ENCODE data around the gene SH2B2. TPM values are rescaled to one million over a fixed set of nuclear protein-coding genes. Genes with fewer than 3 reads are reported as not detected.

Gene SH2B2
- total and polyA plus RNA-seq, 2 experiments from 2014 or later, result 13.1 to 17.4 TPM

DNA sequence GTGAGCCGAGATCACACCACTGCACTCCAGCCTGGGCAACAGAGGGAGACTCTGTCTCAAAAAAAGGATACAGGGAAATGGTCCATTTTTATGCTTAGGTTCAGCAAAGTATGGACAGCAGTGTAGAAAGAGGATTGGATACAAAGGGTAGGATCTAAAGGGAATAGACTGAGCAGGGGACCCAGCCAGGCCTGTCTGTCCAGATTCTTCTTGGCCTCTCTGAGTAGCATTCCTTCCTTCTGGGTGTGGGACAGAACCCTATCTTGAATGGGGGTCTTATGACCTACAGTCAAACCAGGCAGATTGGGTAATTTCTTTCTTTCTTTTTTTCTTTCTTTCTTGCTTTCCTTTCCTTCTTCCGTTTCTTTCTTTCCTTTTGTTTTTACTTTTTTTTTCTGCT, 25.6 kb downstream of the SH2B2 start:
- H3K27me3 ChIP-seq, result no peaks in the 10 kb centered on the region
- no peak overlapping the region for H3K27ac ChIP-seq
- DNase-seq (ENCODE audit: low read depth in 1 of 2, low spot score in 1 of 2), result no peak
- no peaks in the 10 kb centered on the region for H3K9me3 ChIP-seq (ENCODE audit: low read depth)
- TF ChIP-seq, protein P1, sequence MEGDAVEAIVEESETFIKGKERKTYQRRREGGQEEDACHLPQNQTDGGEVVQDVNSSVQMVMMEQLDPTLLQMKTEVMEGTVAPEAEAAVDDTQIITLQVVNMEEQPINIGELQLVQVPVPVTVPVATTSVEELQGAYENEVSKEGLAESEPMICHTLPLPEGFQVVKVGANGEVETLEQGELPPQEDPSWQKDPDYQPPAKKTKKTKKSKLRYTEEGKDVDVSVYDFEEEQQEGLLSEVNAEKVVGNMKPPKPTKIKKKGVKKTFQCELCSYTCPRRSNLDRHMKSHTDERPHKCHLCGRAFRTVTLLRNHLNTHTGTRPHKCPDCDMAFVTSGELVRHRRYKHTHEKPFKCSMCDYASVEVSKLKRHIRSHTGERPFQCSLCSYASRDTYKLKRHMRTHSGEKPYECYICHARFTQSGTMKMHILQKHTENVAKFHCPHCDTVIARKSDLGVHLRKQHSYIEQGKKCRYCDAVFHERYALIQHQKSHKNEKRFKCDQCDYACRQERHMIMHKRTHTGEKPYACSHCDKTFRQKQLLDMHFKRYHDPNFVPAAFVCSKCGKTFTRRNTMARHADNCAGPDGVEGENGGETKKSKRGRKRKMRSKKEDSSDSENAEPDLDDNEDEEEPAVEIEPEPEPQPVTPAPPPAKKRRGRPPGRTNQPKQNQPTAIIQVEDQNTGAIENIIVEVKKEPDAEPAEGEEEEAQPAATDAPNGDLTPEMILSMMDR (IDR thresholded peaks at IDR 0.05; ENCODE audit: low read depth, low read length), result no peak
- no peaks in the 10 kb centered on the region for H3K36me3 ChIP-seq
- H3K4me3 ChIP-seq, result no peak overlapping the region
- H3K4me1 ChIP-seq (ENCODE audit: low read depth), result no peaks in the 10 kb centered on the region

DNA sequence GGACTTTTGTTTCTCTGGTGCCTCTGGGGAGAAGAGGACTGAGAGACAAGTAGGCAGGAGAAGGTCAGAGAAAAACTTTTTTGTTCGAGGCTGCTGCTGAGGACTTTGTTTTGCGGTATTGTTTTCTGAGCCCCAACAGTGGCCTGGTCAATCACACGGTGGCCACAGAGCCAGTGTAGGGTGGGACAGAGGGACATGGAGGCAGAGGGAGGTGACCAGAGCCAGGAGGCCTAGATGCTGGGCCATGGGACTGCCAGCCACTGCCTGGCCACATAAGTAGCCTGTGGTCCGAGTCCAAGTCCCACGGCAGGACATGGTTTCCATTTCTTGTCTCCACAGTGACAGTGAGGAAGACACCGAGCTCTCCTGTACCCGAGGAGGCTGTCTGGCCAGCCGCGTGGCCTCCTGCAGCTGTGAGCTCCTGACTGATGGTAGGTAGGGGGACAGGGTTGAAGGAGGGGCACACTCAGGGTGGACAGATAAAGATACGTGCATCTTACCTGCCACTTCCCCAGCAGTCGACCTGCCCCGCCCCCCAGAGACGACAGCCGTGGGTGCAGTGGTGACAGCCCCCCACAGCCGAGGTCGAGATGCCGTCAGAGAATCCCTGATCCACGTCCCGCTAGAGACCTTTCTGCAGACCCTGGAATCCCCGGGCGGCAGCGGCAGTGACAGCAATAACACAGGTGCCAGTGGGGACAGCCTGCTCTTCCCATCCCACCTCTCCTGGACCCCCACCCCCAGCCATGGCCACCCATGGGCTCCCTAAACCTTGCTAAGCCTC, 27.5 kb downstream of the SH2B2 start:
- Histone ChIP-seq H3K4me1 (ENCODE audit: low read depth) (no peaks in the 10 kb centered on the region), H3K9me3 (ENCODE audit: low read depth) (no peaks in the 10 kb centered on the region), H3K27ac (no peak overlapping the region), H3K4me3 (no peak overlapping the region), H3K36me3 (no peaks in the 10 kb centered on the region), H3K27me3 (no peaks in the 10 kb centered on the region)
- DNase-seq (ENCODE audit: low read depth in 1 of 2, low spot score in 1 of 2), result no peak
- TF ChIP-seq, protein P1 (IDR thresholded peaks at IDR 0.05; ENCODE audit: low read depth, low read length), result no peak

DNA sequence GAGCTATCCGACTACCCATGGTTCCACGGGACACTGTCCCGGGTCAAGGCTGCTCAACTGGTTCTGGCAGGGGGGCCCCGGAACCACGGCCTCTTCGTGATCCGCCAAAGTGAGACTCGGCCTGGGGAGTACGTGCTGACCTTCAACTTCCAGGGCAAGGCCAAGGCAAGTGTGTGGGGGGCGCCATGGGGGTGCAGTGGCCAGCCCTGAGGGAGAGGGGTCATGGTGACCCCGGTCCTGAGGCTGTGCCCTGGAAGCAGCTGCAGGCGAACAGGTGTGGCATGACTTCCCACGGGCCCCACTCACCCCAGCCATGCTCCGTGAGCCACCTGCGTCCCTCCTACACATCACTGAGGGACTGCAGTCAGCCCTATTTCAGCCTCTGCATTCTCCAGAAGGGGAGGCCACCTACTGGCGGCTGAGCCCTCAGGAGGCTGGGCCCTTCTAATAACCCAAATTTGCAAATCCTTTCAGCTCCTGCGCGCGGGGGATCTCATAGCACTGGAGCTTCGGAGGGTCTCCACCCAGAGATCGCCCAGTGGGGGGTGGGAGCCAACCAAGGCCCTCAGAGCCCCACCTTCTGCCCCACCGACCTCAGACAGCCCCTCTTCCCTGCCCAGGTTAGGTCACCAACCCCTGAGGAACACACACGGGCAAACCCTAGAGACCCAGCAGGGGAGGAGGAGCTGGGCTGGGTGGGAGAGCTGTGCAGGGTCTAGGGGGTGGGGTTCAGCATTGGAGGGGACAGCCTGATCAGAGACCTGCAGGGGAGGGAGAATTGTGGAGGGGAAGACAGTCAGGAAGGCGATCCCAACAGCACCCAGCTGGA, 30.8 kb downstream of the SH2B2 start:
- Histone ChIP-seq H3K27me3 (no peaks in the 10 kb centered on the region), H3K36me3 (no peaks in the 10 kb centered on the region), H3K4me3 (no peak overlapping the region), H3K27ac (no peak overlapping the region), H3K9me3 (ENCODE audit: low read depth) (no peaks in the 10 kb centered on the region), H3K4me1 (ENCODE audit: low read depth) (no peaks in the 10 kb centered on the region)
- TF ChIP-seq, protein P1 (IDR thresholded peaks at IDR 0.05; ENCODE audit: low read depth, low read length), result peak; percentile 6
- no peak for DNase-seq (ENCODE audit: low read depth in 1 of 2, low spot score in 1 of 2)

DNA sequence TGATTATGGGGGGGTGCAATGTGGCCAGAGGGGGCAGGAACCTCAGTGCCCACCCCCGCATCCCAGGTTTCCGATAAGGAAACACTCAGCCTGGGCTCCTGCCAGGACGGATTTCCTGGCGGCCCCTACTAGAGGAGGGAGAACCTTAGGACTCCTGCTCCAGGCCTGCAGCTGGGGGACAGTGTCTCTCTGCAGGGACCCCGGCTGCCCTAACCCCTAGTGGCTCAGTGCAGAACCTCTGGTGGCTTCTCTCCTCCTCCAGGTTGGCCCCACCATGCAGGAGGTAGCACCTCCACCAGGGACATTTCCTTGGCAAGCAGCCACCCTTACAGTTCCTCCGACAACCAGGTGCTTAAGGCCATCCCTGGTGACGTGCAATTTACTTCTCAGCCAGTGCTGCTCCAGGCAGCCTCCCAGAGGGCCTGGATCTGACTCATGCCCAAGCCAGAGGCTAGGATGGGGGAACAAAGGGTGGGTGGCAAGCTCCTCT, 31.9 kb downstream of the SH2B2 start:
- H3K4me3 ChIP-seq, result no peak overlapping the region
- H3K4me1 ChIP-seq (ENCODE audit: low read depth), result no peaks in the 10 kb centered on the region
- TF ChIP-seq, protein P1 (IDR thresholded peaks at IDR 0.05; ENCODE audit: low read depth, low read length), result no peak
- peak in 1 of 2 donors; percentile 37 for DNase-seq (ENCODE audit: low read depth in 1 of 2, low spot score in 1 of 2)
- no peaks in the 10 kb centered on the region for H3K27me3 ChIP-seq
- no peaks in the 10 kb centered on the region for H3K9me3 ChIP-seq (ENCODE audit: low read depth)
- no peak overlapping the region for H3K27ac ChIP-seq
- no peaks in the 10 kb centered on the region for H3K36me3 ChIP-seq

DNA sequence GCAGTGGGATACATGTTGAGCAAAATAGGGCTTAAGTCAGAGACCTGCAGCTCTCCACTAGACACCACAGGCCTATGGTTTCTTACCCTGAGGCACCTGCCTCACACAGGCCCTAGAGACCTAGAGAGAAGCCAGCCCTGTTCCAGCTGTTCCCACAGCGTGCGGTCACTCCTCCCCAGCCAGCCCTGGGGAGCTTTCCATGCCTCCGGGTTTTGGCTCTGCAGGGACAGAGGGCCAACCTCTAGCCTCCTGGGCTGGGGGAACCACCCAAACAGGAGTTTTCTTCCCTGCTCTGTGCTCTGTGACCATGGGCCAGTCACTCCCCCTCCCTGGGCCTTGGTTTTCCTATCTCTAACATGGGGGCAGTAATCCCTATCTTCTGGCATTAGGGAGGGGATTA, 33.0 kb downstream of the SH2B2 start:
- TF ChIP-seq, protein P1 (IDR thresholded peaks at IDR 0.05; ENCODE audit: low read depth, low read length), result no peak
- no peaks in the 10 kb centered on the region for H3K36me3 ChIP-seq
- no peaks in the 10 kb centered on the region for H3K27me3 ChIP-seq
- H3K27ac ChIP-seq, result no peak overlapping the region
- H3K4me3 ChIP-seq, result no peak overlapping the region
- no peaks in the 10 kb centered on the region for H3K9me3 ChIP-seq (ENCODE audit: low read depth)
- no peaks in the 10 kb centered on the region for H3K4me1 ChIP-seq (ENCODE audit: low read depth)
- DNase-seq (ENCODE audit: low read depth in 1 of 2, low spot score in 1 of 2), result no peak
